ENCODE measurements around the gene ZFR2.
A peak's percentile ranks its signal among the peaks of the same experiment; 100 is the strongest.
"Not testable (repeated sequence)": the region's sequence is repeated elsewhere in the genome, so short reads cannot be mapped to it uniquely, and the experiment has no call there.

ZFR2 gene

DNA sequence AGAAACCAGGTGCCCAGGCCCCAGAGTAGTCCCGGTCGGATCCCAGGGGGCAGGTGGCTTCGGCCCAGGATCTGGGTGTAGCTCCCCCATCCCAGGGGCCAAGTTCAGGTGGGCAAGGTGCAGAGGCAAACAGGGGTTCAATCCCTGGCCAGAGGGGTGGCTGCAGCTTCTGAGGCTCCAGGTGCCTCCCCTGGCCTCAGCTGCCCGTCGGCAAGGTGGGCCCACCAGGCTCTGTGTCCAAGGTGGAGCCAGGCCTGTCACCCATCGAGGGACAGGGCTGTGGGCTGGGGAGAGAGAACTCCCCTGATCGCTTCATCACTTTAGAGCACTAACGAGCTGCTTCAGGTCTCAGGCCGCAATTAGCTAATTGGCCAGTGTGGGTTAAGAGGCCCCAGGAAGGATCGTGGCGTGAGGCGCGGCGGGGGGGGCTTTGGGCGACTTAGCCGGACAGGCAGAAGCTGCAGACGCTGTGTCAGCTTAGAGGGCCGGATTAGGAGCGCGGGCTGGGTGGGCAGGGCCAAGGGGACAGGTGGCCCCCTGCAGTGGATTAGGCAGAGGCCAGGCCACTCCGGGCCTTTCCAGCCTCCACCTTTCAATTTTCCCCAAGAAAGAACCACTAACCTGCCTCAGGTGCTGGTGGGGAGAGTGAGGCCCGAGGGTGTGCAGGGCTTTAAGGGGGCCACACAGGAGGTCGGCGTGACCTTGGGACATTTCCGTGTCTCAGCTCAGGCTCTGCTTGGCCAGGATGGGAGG is 94.0 kb downstream of the ZFR2 start:
- DNase-seq (ENCODE audit: low read depth in 2 of 2, low spot score in 1 of 2), result no peak

DNA sequence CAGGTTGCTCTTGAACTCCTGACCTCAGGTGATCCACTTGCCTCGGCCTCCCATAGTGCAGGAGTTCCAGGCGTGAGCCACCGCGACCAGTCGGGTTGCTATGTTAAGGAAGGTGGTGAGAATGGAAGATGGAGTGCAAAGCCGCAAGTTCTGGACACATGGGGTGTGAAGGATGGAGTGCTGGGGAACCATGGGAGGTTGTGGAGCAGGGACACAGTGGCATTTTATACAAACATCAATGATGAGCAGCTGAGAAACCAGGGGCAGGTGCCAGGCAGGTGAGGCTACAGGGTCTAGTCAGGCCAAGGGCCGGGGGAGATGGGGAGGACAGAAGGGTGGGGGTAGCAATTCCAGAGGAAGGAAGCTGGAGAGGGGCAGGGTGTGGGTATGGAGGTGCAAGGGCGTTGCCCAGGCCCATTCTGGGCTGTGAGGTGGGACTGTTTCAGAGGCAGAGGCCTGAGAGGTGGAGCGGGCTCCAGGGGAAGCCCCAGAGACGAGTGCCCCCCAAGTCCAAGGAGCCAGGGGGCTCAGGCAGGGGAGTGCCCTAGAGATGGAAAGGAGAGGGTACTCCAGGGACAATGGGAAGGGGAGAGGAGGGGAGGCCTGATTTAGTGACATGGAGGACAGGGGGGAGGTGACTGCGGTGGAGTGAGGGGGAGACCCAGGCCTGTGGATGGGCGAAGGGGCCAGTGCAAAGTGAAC is 94.9 kb downstream of the ZFR2 start:
- no peak for DNase-seq (ENCODE audit: low read depth in 2 of 2, low spot score in 1 of 2)

DNA sequence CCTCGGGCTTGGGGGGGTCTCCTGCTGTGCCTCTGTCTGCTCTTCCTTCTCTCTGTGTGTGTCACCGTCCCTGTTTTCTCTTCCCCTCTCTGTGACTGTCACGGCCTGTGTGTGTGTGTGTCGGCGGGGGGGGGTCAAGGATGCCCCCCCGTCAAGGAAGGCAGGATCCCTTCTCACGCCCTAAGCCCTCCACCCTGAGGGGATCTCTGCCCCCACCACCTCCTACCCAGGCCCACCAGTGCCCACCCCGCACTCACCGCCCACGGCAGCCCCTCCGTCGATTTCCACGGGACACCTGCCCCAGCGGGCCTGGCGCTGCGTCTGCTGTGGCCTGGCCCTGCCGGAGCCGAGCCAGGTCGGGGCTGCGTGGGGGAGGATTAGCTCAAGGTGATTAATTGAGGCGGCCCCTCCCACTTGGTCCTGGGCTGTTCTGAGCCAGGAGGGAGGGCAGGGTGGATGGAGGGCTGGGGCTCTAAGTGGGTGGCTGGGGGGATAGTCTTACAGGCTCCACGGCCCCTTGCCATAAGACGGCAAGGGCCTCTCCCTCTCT is 96.9 kb downstream of the ZFR2 start, which contains the start of gene RAX2:
RAX2 (minus strand) TSS at position 323 of the 550 bp plus-strand sequence. CDS start 486 bp downstream, outside the sequence.
- no peak for DNase-seq (ENCODE audit: low read depth in 2 of 2, low spot score in 1 of 2)

DNA sequence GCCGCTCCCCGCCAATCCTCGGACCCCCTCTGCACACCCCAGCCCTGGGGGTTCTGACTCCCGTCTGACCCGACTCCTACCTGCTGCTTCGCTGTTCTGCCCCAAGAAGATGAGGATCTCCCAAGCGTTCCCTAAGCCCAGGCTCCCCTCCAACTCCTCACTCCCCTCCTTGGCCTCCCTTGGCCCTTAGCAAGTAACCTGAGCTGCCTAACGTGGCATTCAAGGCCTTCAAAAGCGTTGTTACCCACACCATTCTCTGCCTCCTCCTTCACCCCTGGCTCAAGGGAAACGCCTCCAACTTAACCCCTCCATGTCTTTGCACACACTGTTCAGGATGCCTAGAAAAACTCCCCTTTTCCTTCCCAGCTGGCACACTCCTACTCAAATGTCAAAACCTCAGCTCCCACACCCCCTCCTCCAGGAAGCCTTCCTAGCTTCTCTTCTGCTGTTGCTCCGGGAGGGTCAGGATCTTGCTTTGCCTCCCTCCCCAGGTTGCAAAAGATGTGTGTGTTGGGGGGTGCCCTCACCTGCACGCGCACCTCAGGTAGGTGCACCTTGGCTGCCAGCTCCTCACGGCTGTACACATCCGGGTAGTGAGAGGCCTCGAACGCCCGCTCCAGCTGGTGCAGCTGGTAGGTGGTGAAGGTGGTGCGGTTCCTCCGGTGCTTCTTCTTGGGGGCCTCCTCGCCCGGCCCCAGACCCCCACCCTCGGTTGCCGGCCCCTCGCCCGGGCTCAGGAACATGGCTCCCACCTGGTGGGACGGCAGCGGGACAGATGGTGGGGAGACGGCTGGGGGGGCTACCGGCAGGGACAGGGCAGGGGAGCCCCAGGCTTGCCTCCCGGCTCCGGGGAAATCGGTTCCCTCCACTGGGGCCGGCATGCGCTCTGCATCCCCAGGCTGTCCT is 97.6 kb downstream of the ZFR2 start:
- DNase-seq (ENCODE audit: low read depth in 2 of 2, low spot score in 1 of 2), result no peak

DNA sequence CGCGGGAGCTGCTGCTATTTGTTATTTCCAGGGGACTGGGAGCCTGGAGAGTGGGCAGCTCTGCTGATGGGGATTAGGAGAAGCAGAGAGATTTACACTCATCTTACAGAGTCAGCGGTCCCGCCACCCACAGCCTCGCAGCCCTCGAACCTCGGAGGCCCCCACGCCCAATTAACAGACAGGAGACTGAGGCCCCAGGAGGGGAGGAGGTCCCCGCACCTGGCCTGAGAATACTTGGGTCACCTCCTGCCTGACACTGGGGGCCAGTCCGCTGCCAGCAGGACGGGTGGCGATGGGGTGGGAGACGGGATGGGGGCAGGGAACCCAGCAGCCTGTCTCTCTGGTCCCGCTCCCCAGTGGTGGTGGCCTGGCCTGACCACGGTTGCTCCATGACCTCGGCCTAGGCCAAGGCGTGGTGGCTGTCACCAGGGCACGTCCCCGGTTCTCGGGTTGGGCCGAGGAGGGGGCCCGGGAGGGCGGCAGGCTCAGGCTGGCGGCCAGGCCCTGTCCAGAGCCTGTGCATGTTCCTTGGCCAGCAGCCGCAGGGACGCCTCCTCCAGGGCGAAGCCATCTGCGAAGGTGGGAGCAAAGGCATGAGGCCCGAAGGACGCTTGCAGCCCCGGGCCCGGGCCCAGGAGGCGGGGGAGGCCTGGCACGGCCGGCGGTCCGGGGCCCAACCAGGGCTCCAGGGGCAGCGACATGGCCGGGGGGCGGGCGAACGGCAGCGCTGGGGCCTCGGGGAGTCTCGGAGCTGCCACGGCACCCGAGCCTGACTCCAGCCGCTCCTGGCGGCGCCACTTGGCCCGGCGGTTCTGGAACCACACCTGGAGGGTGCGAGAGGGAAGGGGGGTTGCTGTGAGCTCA is 98.5 kb downstream of the ZFR2 start:
- DNase-seq (ENCODE audit: low read depth in 2 of 2, low spot score in 1 of 2), result no peak

DNA sequence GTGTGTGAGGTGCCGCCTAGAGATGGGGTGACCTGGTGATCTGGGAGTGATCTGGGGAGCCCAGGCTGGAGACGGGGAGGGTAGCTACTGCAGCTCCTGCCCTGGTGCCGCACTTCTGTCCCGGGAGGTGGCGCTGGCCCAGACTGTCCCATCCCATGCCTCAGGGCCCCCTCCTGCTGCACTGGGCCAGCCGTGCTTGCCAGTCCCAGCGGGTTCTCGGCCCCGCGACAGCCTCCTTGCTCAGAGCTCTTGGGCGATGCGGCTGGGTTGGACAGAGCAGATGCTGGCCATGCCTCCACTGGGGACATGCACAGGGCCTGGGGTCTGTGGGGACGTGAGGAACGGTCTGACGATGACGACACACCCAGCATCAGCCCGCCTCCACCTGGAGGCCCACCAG is 99.3 kb downstream of the ZFR2 start:
- DNase-seq (ENCODE audit: low read depth in 2 of 2, low spot score in 1 of 2), result no peak

DNA sequence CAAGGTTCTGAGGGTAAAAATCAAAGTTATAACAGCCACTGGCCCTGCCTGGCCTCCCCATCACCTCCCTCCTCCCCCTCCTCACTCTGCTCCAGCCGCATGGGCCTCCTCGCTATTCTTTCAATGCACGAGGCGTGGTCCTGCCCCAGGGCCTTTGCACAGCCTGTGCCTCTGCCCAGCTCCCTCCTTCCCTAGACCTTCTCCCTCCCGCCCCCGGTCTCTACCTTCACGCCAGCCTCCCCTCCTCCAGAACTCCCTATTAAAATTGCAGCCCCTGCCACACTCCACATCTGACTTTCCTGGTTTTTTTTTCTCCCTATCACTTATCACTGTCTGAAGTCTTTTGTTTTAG is 100.1 kb downstream of the ZFR2 start:
- DNase-seq (ENCODE audit: low read depth in 2 of 2, low spot score in 1 of 2), result no peak

DNA sequence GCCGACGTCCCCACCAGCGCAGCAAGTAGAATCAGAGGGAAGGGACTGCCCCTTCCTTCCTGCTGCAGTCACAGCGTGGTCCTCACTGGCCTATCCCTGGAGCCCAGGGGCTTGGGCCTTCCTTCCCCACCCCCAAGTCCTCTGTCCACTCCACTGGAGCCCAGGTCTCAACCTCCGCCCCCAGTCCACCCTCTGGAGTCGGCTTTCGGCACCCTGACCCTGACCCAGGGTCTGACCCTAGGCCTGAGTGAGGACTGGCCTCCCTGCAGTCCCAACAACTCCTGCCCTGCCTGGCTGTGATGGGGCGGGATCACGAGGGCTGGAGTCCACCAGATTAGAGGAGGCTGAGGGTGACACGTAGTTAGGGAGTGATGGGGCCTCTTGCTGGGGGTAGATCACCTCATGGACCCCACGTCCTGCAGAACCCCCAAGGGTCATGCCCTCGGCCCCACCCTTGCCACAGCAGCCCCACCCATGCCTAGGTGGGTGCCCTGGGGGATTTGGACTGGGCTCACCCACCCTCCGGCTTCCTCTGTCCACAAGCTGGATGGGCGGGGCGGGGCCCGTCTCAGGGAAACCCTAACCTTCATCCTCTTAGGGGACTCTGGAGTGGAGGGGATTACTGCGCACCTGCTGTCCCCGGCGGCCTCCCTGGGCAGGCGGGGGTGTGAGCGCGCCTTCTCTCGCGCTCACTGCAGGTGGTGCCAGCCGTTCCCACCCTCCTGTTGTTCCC is 100.7 kb downstream of the ZFR2 start:
- no peak for DNase-seq (ENCODE audit: low read depth in 2 of 2, low spot score in 1 of 2)

DNA sequence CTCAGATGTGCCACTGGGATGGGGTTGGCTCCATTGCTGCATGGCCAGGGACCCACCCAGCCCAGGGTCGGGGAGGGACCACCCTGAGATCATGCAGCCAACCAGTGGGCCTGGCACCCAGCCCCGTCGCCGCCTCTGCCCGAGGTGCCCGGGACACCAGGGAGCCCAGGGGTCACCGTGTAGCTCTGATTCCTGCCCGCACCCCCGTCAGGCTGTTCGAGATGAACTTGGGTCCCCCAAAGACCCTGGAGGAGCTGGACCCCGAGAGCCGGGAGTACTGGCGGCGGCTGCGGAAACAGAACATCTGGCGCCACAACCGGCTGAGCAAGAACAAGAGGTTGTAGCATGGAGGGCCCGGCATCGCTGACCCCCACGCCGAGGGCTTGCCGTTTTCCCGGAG is 101.8 kb downstream of the ZFR2 start:
- no peak for DNase-seq (ENCODE audit: low read depth in 2 of 2, low spot score in 1 of 2)

DNA sequence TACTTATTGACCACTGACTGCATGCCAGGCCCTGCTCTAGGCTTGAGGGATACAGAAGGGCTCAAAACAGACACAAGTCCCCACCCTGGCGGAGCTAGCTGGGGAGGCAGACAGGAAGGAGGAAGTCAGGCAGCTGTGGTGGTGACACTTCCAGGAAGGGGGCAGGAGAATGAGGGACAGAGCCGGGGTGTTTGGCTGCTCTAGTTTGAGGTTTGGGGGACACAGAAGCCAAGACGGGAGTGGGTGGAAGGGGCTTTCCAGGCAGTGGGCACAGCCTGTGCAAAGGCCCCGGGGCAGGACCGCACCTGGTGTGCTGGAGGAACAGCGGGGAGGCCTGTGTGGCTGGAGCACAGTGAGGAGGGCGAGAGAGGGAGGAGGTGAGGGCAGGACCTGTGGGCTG is 102.3 kb downstream of the ZFR2 start:
- DNase-seq (ENCODE audit: low read depth in 2 of 2, low spot score in 1 of 2), result no peak

DNA sequence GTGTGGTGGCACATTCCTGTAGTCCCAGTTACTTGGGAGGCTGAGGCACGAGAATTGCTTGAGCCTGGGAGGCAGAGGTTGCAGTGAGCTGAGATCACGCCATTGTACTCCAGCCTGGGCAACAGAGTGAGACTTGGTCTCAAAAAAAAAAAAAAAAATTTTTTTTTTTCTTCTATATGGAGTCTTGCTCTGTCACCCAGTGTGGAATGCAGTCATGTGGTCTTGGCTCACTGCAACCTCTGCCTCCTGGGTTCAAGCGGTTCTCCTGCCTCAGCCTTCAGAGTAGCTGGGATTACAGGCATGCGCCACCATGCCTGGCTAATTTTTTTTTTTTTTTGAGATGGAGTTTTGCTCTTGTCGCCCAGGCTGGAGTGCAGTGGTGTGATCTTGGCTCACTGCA is 103.1 kb downstream of the ZFR2 start:
- not testable (repeated sequence) for DNase-seq (ENCODE audit: low read depth in 2 of 2, low spot score in 1 of 2)

DNA sequence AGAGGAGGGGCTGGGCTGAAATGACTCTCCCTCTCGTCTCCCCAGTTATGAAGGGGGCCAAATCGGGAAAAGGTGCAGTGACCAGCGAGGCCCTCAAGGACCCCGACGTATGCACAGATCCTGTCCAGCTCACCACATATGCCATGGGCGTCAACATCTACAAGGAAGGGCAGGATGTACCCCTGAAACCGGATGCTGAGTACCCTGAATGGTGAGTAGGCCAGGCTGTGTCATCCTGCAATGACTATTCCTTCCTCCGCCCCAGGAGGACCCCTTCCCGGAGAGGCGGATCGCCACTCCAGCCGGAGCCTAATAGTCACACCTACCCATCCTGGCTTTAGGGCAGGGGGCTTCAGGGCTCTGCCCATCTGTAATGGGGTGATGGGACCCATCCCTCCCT is 103.7 kb downstream of the ZFR2 start:
- no peak for DNase-seq (ENCODE audit: low read depth in 2 of 2, low spot score in 1 of 2)

DNA sequence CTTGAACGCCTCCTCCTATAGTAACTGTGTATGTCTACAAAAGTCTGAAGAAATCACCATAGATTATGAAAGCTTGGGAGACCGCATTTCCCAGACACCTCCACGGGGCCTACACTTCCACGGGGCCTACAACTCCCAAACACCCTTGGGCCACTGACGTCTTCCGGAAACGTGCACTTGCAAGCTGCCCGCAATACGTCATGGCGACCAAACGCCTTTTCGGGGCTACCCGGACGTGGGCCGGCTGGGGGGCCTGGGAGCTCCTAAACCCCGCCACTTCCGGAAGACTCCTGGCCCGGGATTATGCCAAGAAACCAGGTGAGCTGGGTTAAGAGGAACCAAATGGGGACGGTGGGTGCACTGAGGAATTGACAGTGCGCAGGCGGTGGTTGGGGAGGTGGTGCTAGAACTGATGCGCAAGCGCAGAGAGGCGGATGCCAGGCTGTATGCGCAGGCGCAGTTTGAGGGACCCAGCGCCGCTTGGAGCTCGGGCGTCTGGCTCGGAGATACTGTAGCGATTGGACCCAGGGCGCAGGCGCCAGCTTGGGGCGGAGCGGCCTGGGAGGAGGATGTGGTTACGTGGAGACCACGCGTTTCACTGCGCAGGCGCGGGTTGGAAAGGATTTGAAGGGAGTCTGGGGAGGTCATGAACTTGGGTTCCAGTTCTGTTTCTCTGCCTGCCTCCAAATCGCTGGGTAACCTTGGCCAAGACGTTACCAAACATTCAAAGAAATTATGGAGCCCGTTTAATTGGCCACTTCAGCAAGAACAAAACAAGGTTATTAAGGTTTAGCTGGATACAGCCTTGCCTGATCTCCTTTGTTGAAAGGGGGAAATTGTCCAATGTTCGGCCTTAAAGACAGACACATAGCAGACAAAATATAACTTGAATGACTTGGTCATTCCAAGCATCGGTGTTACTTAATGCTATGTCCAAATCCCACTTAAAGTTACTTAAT is 106.1 kb downstream of the ZFR2 start, which contains the start of gene MRPL54:
MRPL54 (plus strand) TSS at position 182 of the 959 bp plus-strand sequence; CDS start at position 201, 19 bp downstream.
- peak; percentile 99 for DNase-seq (ENCODE audit: low read depth in 2 of 2, low spot score in 1 of 2)

DNA sequence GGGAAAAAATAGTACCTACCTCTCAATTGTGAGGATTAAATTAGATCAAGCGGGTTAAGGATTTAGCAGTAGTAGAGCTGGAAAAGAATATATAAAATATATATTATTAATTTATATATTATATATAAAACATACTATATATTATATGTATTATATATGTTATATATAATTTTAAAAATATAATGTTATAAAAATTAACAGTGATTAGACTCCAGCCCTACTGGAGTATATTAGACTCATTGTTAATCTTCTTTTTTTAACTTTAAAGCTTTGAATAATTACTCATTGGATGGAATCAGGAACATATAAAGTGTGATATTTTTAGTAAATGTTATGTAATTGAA is 106.7 kb downstream of the ZFR2 start:
- no peak for DNase-seq (ENCODE audit: low read depth in 2 of 2, low spot score in 1 of 2)

DNA sequence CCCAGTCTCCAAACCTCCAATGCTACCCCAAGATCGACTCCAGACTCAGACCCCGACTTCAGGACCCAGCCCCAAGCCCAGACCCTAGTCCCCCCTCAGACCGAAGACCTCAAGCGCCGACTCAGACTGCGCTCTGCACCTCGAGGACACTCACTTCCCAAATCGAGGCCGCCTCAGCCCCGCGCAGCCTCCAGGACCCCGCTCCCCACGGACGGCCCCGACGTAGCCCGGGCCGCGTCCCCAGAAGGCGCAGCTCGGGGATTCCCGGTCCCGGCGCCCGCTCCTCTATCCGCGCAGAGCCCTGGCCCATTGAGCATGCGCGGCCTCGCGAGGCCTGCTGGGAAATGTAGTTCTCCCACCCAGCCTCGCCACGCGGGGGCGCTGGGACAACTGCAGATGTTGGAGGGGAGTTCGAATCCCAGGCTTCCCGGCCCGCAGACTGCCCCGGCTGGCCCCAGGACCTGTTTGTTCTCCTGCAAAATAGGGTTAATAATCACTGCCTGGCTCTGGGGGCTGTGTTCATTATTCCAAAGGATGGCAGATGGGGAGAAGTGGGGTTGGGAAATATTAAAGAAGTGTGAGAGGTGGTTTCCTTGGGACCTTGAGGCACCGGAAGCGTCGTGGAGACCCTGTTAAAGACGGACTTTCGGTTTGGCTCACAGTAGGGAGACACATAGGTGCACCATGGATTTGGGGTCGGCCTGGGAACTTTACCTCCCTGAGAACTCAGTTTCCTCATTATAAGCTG is 107.3 kb downstream of the ZFR2 start, which contains the start of gene APBA3:
APBA3 (minus strand) TSS at position 311 of the 748 bp plus-strand sequence. CDS start 1,428 bp downstream, outside the sequence.
- DNase-seq (ENCODE audit: low read depth in 2 of 2, low spot score in 1 of 2), result peak; percentile 88 to 95

DNA sequence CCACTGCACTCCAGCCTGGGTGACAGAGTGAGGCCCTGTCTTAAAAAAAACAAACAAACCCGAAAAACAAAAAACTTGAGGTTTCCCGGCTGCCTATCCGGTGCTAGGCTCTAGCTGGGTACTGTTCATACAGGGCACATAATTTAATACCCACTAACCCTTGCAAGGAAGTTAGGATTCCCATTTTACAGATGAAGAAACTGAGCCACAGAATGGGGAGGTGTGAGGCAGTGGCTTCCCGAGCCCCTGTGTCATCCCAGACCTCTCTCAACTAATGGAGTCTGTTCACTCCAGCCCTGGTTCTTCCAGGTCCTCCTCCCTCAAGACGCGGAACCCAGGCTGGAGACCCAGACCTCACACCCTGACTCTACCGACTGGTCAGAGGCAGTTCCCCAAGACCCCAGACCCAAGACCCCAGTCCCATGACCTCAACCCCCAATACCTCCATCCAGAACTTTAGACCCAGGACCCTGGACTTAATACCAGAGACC is 107.9 kb downstream of the ZFR2 start:
- DNase-seq (ENCODE audit: low read depth in 2 of 2, low spot score in 1 of 2), result no peak

DNA sequence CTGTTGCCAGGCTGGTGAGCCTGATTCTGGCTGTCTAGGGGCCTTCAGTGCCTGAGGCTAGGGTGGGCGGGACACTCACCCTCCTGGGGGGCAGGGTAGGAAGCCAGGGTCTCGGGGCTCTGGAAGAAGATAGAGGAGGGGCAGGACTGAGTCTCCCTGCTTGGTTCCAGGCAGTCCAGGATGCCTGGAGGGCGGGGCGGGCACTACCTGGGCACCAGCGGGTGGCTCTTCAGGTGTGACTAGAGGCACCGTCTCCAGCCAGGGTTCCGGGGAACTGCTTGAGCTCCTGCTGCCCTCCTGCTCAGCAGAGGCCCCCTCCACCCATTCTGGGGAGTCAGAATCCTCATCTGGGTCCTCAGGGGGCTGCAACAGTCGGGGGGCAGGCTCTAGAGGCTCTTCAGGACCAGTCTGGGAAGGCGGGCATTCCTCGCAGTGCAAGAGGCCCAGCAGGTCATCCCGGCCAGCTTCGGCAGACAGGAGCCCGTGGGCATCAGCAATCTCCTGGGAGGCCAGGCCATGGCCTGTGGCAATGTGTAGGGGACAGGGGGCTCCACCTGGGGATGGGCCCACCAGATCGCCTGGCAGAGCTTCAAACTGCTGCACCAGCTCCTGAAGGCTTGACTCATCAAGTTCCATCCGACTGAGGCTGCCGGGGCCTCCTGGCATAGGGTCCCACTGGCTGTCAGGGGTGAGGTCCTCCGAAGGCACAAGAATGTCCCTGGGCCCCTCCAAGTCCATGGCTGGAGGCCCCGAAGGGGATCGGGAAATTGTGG is 109.2 kb downstream of the ZFR2 start:
- DNase-seq (ENCODE audit: low read depth in 2 of 2, low spot score in 1 of 2), result no peak
